Tibial nerve (tissue), 4 donors: ENCODE measurements around the gene ERI2.

Experiments
- CTCF ChIP-seq, 5 experiments: fragments of 200-600 bp in 3 of 5; fragments of 450-650 bp in 2 of 5; sonication (generic) in 3 of 5; IDR thresholded peaks; one replicate each; pipeline ENCODE4 v1.5.1; 2016 to 2019; ENCODE audit warnings: antibody characterized with exemption in 5 of 5, mild to moderate bottlenecking in 3 of 5, moderate library complexity in 2 of 5
- EP300 ChIP-seq, 2 donors: sonication (generic); formaldehyde crosslinking; IDR thresholded peaks; one replicate each; pipeline ENCODE4 v1.6.1; 2017; ENCODE audit warnings: antibody characterized with exemption in 2 of 2, mild to moderate bottlenecking in 1 of 2
- POLR2A ChIP-seq, 2 donors: fragments of 450-650 bp; IDR thresholded peaks; one replicate each; pipeline ENCODE4 v1.6.1; 2017; ENCODE audit warnings: antibody characterized with exemption in 2 of 2, mild to moderate bottlenecking in 2 of 2, moderate library complexity in 2 of 2

GRCh38 chr16:20767577-20767976, 38.7 kb downstream of the ERI2 start:
- no peak for TF ChIP-seq CTCF (IDR thresholded peaks at IDR 0.05)
- TF ChIP-seq POLR2A (IDR thresholded peaks at IDR 0.05), result no peak
- no peak for TF ChIP-seq EP300 (IDR thresholded peaks at IDR 0.05)
